ENCODE results near the gene MOB3B.

The MOB3B gene

DNA sequence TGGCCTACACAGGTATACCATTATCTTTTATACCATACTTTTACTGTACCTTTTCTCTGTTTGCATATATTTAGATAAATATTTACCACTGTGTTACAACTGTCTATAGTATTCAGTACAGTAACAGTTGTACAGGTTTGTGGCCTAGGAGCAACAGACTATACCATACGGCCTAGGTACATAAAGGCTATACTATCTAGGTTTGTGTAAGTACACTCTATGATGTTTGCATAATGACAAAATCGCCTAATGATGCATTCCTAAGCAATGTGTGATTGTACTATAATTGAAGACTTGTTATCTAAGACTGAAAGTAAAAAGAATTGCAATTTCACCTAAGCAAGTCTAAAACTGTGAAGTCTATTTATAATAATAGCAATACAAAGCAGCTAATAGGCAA, 39.8 kb upstream of the MOB3B start:
- TF ChIP-seq, protein P1, sequence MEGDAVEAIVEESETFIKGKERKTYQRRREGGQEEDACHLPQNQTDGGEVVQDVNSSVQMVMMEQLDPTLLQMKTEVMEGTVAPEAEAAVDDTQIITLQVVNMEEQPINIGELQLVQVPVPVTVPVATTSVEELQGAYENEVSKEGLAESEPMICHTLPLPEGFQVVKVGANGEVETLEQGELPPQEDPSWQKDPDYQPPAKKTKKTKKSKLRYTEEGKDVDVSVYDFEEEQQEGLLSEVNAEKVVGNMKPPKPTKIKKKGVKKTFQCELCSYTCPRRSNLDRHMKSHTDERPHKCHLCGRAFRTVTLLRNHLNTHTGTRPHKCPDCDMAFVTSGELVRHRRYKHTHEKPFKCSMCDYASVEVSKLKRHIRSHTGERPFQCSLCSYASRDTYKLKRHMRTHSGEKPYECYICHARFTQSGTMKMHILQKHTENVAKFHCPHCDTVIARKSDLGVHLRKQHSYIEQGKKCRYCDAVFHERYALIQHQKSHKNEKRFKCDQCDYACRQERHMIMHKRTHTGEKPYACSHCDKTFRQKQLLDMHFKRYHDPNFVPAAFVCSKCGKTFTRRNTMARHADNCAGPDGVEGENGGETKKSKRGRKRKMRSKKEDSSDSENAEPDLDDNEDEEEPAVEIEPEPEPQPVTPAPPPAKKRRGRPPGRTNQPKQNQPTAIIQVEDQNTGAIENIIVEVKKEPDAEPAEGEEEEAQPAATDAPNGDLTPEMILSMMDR (conservative IDR thresholded peaks at IDR 0.05; ENCODE audit: low read length): no peak
- no peak overlapping the region for H3K4me3 ChIP-seq (ENCODE audit: low read length)
- no peak for DNase-seq (ENCODE audit: low read depth)

GRCh38 chr9:27566118-27566517, 36.5 kb upstream of the MOB3B start:
- DNase-seq (ENCODE audit: low read depth): no peak
- TF ChIP-seq, protein P1 (conservative IDR thresholded peaks at IDR 0.05; ENCODE audit: low read length): no peak
- no peak overlapping the region for H3K4me3 ChIP-seq (ENCODE audit: low read length)

DNA sequence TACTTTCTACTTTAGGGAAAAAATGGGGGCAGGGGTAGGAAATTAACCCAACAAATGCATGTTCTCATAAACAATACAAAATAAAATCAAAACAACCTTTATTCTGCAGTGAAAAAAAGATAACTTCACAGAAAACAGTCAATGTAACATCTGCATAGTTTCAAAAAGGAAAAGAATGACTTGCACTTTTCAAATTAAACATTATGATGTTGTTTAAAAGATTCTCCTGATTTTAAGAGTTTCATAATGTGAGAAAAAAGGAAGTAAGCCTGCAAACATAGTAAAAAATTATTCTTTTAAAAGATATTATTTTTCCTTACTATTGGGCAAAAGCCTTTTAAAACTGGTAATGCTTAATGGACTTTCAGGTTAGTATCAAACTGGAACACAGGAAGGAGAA, 36.1 kb upstream of the MOB3B start:
- DNase-seq (ENCODE audit: low read depth): no peak
- no peak overlapping the region for H3K4me3 ChIP-seq (ENCODE audit: low read length)
- TF ChIP-seq, protein P1 (conservative IDR thresholded peaks at IDR 0.05; ENCODE audit: low read length): no peak

- H3K4me3 ChIP-seq (ENCODE audit: low read length): no peak overlapping the region
- TF ChIP-seq, protein P1 (conservative IDR thresholded peaks at IDR 0.05; ENCODE audit: low read length): no peak
- DNase-seq (ENCODE audit: low read depth): no peak
Measured at GRCh38 chr9:27564670-27565069, 35.1 kb upstream of the MOB3B start.

DNA sequence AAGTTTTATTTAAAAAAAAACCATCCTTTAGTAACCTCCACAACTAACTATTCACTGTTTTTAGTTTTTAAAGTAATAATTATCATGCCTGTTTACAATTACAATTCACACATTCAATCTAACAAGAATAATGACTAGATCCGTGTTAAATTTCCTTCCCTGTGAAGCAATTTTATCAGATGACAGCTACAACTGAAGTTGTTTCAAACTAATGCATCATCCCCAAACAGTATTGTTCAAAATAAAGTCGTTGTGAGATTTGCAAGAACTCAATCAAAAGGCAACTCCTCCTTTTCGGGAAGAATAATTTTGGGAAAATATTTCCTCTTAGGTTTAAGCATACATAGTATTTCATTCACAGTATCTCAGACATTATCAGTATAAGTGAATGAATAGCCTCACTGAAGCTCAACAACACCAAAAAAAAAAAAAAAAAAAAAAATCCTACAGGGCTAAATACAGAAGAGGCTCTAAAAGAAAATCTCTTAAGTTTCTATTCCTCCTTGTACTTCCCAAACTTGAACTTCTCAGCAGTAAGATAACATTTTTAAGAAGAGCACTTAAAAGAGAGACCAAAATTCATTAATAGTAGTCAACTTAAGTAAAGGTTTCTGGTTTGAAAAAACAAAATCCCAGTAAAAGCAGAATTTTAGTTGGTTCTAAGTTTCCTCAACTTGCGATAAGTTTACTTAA, 34.3 kb upstream of the MOB3B start:
- TF ChIP-seq, protein P1 (conservative IDR thresholded peaks at IDR 0.05; ENCODE audit: low read length): no peak
- no peak overlapping the region for H3K4me3 ChIP-seq (ENCODE audit: low read length)
- no peak for DNase-seq (ENCODE audit: low read depth)

GRCh38 chr9:27561685-27562084, 32.1 kb upstream of the MOB3B start:
- no peak for DNase-seq (ENCODE audit: low read depth)
- TF ChIP-seq, protein P1 (conservative IDR thresholded peaks at IDR 0.05; ENCODE audit: low read length): no peak
- H3K4me3 ChIP-seq (ENCODE audit: low read length): no peak overlapping the region

DNA sequence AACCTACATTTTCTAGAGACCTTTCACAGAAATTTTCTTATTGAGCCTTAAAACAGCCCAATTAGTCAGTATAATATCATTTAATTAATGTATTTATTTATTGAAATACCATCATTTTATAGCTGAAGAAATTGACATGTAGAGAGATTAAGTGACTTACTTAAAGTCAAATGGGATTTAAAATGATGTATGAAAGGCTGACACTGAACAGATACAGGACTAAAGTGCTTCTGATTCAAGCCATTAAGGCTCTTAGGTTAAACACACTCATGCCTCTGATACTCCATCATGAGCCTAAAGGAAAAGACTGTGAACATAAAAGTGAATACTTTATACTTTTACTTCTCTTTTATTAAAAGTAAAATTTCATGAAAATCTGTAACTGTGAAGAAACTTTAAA, 30.8 kb upstream of the MOB3B start:
- DNase-seq (ENCODE audit: low read depth): no peak
- H3K4me3 ChIP-seq (ENCODE audit: low read length): no peak overlapping the region
- TF ChIP-seq, protein P1 (conservative IDR thresholded peaks at IDR 0.05; ENCODE audit: low read length): no peak

All from AG10803 (cell line).